Activated CD8-positive, alpha-beta memory T cell treated with anti-CD3 and anti-CD28 coated beads for 24 hours (primary cell): ENCODE data around the gene SLC12A4.
"Not testable (repeated sequence)": the region's sequence is repeated elsewhere in the genome, so short reads cannot be mapped to it uniquely, and the experiment has no call there.

Source experiments
- DNase-seq: peaks from one replicate; pipeline ENCODE4 v3.0.0-alpha.2; 2020

Gene SLC12A4

DNA sequence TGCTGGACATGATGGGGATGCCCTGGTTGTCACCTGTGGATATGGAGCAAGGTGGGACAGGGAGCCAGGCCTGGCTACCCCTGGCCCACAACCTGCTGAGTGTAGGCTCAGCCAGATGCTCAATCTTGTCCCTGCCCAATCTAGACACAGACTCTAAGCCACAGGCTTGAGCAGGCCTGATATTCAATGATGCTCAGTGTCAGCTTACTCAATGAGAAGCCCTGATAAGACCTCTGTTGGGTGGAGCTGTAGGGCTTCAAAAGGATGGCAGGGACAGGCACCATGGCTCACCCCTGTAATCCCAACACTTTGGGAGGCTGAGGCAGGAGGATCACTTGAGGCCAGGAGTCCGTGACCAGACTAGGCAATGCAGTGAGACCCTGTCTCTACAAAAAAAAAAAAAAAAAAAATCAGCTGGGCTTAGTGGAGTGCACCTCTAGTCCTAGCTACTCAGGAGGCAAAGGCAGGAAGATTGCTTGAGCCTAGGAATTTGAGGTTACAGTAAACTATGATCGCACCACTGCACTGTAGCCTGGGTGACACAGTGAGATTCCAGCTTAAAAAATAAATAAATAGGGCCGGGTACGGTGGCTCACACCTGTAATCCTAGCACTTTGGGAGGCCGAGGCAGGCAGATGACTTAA, 27.9 kb downstream of the SLC12A4 start:
- DNase-seq: no peak

DNA sequence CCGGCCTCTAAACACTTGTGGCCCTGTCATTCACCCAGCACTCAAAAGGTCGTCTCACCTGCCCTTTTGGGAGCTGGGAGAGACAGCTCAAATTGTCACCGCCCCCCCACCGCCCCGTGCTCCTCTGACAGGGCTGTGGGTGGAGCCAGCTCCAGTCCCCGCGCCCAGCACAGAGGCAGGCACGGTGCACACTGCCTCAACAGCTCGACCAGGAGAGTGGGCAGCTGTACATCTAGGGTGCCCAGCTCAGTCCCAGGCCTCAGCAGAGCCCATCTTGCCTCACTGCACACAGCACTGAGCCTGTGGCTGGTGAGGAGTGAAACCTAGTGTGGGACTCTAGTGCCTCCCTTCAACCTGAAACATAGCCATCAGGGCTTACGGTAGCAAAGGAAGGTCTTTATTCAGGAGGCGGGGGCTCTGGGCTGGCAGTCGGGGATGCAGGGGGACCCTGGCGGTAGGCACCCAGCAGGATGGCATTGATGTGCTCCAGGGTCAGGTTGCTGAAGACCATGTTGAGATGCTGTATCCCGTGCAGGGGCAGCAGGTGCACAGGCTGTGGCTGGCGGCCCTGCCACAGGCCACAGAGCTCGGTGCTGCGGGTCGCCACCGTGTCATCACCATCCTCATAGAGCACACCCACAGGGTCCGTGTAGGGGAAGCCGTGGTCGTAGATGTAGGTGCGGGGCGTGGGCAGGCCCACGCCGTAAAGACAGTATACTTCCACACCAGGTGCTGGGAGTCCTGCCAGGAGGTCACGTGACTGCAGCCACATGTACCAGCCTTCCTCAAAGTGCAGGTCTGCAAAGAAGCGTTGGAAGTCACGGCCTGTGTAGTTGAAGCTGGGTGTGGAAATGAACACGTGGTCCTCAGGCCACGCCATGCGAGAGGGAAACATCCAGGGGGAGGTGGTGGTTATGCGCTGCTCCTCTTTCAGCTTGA, 28.7 kb downstream of the SLC12A4 start:
- peak; percentile 76 for DNase-seq

DNA sequence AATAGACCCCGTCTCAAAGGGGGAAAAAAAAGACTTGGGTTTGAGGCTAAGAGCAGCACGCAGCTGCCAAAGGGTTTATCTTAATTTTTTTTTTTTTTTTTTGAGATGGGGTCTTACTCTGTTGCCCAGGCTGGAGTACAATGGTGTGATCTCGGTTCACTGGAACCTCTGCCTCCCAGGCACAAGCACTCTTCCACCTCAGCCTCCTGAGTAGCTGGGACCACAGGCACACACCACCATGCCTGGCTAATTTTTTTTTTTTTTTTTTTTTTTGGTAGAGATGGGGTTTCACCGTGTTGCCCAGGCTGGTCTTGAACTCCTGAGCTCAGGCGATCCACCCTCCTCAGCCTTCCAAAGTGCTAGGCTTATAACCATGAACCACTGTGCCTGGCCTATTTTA, 30.7 kb downstream of the SLC12A4 start:
- DNase-seq: not testable (repeated sequence)

DNA sequence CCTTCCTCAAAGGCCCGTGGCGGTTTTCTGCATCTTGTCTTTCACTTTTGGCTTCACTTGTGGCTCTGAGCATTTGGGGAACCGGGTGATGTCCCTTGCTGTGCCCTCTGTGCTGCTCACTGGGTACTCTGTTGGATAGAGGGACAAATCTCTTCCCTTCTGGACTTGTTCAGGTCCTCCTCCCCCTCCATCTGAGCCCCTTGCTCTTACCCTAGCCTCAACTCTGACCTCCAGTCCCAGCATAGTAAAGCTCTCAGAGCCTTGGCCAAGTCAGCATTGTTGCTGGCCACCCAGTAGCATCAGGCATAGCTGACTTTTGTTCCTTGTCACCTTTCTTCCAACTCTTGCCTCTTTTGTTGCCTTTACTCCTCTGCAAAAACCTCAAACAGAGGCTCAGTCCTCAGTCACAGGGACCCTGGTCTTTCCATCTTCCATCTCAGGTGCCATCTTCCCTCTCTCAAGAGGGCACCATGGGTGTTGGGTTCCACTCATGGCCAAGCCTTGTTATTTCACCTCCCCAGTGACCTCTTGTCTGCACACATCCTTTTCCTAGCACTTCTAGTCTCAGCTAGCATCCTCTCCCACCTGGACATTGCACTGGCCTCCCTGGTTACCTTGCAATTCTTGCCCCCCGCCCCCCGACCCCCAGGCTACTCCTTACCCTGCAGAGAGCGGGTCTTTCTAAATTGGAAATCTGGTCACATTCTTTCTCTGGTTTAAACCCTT, 31.4 kb downstream of the SLC12A4 start:
- no peak for DNase-seq

DNA sequence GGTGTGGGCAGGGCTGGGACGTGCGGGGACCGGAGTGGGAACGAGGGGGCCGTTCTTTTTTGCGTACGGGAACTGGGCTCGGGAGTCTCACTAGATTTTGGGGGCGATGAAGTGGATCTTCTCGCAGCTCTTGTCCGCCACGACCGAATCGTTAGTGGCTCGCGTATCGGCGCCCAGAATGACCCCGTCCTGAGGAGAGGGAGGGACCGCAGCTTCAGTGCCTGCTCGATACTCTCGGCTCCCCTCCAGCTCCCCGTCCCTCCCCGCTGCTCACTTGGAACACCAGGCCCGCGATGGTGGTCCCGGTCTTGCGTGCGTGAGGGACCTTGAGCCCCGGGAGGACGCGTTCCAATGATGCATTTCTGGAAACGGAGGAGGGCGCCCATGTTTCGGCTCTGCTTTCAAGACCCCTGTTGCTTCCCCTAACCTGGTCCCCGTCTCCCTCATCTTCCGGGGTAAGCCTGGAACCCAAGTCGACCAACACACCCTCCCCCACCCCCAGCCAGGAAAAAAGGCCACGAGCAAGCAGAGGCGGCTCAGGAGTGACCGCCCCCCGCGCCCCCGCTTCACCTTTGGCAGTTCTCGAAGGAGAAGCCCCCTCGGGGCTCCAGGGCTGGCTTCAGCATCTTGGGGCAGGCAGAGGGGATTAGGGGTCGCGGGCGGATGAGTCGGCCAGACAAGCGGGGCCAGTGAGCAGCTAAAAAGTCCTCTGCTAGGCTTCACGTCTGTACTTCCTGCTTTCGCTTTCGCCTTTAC, 32.1 kb downstream of the SLC12A4 start, which contains the start of gene PSMB10:
Gene PSMB10, minus strand, starts transcription at position 727 of the 756 bp plus-strand sequence. Its CDS starts 101 bp downstream, at position 626.
- DNase-seq: peak; percentile 89

DNA sequence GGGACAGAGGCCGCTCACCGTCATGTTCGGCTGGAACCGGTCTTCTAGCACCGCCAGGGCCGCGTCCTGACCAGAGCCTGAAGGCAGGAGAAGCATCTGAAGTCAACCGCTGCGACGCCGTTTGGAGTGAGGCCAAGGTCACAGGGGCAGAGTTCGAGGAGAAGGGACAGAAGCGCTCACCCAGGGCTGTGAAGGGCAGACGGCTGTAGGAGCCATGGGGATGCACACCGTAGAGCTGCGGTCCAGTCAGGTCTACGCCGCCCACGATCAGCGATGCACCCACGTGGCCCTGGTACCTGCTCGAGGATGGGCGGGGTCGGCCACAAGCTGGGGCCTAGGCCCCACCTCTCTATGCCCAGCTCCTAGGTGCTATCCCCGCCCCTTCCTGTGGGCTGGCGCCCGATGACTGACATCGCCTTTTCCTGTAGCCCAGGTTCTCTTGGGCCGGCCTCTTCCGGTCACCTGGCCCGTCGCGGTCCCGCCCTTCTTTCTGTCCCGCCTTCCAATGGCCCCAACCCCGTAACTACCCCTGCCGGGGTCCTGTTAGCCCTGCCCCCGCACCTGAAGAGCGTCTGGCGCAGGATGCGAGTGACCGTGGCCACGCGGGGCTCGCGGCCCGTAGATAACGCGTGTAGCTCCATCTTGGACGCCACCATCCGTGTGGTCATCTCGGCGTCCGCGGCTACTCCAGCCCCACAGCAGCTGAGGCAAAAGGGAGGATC, 32.9 kb downstream of the SLC12A4 start:
- DNase-seq: peak; percentile 95

DNA sequence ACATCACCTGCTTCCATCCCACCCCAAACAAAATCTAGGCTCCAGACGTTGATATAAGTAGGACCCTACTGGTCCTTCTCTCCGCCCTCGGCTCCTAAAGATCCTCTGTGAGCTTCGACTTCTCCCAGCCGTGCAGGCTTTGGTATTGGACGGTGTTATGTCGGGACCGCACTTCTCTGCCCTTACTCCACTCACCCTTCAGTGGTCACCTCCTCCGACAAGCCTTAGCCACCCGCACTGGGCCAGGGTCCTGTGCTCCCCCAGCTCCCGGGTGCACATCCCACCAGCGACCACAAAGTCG, 33.4 kb downstream of the SLC12A4 start:
- DNase-seq: no peak

DNA sequence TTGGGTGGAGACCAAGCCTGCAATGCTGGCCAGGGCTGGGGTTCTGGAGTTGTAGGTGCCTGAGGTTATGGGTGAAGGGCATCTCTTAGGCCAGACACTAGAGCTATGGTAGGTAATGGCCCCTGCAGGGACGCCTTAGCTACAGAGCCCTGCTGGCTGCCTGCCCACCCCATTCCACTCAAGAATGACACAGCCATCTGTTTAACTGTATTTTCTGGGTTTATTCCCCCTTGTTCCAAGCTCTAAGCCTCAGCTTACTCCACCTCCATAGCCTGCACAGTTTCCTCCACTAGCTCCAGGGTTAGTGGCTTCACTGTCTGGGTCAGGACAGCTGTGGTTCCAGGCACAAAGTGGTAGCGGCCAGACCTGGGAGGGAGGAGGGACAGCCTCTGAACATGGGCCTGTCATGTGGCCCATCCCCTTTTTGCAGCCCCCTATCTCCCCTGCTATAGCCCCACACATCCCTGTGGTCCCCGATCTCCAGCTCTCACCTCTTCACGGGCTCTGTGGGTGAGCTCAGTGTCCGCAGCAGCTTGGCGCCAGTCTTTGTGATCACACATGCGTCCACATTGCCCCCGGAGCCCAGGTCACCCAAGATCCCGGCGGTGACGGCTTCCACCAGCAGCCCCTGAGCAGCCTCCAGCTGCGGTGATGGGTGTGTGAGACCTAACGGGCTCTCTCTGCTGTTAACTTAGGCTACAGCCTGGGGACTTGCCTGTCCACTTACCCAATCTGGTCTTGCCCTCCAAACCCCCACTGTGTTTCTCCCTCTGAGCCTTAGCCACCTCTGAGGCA, 33.9 kb downstream of the SLC12A4 start:
- no peak for DNase-seq

DNA sequence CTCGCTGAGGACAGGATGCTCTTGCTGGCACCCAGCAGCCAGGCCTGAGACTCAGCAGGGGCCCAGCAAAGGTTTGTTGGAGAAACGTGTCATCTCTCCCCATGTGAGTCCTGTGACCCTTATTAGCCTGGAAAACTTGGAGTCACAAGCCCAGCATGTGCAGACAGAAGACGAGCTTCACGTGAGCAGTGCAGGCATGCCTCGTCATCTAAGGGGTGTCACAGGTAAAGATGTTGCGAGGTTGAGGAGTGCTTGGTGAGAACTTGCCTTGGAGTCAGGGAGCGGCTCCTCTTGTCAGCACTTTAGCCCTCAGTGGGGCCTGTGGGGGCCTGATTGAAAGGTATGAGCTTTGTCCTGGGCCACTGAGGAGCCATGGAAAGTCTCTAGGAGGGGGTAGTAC, 34.6 kb downstream of the SLC12A4 start:
- no peak for DNase-seq

DNA sequence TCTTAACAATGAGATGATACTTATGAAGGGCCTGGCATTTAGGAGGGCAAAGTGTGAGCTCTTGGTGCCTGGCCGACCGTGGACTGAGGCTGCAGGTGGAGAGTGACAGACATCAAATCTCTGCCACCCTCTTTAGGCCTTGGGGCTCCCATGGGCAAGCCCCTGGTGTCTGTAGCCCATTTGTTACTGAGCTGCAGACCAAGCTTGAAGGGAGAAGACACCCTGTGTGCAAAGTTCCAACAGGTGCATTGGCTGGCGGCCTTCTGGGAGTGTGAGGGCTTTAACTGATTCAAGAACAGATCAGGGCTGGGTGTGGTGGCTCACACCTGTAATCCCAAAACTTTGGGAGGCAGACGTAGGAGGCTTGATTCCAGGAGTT, 36.0 kb downstream of the SLC12A4 start:
- DNase-seq: no peak

DNA sequence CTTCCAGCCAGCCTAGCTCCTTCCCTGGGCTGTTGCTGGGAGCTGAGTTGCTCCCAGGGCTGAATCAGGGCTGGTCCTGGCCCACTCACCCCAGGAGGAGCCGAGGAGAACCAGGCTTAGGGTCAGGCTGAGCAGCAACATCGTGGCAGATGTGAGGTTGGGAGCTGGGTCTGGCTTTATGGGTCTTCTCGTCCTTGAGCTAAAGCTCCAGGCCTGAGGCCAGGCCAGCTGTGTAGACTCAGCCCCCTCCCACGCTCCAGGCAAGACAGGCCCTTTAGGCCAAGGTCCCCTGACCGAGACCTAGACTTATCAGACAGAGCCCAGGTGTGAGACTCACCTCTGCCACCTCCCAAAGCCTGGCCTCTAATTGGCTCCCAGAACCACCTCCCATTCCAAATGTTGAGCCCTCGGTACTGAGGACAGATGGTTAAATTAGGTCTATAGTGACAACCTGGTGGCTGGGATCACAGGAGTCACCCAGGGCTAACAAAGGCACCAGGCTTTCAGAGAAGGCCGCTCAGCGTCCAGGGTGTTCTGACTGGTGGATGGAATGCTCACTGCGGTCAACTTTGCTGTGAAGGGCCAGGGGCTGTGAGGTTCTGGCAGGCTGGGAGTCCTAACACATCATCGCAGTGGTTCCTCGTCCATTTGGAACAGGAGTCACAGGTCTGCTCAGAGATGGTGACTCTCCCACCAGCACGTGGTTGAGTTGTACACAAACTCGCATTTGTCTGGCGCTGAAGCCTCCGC, 36.5 kb downstream of the SLC12A4 start, which contains the start of gene CTRL:
Gene CTRL, minus strand, starts transcription at position 151 of the 750 bp plus-strand sequence. Its CDS starts 10 bp downstream, at position 141.
- no peak for DNase-seq

DNA sequence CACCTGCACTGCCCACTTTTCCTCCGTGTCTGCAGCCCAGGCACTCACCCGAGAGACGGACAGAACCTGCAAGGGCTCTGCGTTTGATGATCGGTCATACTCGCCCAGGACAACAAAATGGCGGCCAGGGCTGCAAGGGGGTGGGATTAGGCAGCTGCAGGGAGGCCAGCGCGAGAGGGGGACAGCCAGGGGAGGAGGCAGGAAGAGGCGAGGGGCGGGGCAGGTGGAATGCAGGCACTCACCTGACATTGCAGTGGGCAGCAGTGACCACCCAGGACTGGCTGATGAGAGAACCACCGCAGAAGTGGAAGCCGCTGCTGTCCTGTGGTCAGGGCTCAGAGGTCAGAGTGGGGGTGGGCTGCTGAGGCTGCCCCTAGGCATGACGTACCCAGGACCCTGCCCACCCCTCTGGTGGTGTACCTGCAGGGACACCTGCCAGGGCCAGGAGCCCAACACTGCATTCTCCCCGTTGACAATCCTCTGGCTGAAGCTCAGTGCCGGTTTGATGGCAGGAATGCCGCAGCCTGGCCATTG, 37.7 kb downstream of the SLC12A4 start:
- DNase-seq: no peak

DNA sequence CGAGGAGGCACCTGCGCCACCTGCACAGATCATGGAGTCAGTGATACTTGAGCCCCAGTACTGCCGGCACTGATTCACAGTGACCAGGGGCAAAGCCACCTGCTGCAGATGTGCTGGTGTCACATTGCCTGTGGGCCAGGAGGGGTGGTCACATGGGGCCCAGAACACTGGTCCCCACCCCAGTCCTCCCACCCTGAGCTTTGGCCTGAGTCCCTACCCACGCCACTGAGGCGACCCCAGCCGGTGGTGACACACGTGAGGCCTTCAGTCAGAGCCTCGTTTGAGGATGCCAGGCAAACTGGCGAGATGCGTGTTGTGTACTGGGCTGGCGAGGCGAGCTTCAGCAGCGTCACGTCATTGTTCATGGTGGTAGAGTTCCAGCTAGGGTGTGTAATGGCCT, 38.2 kb downstream of the SLC12A4 start:
- DNase-seq: no peak

DNA sequence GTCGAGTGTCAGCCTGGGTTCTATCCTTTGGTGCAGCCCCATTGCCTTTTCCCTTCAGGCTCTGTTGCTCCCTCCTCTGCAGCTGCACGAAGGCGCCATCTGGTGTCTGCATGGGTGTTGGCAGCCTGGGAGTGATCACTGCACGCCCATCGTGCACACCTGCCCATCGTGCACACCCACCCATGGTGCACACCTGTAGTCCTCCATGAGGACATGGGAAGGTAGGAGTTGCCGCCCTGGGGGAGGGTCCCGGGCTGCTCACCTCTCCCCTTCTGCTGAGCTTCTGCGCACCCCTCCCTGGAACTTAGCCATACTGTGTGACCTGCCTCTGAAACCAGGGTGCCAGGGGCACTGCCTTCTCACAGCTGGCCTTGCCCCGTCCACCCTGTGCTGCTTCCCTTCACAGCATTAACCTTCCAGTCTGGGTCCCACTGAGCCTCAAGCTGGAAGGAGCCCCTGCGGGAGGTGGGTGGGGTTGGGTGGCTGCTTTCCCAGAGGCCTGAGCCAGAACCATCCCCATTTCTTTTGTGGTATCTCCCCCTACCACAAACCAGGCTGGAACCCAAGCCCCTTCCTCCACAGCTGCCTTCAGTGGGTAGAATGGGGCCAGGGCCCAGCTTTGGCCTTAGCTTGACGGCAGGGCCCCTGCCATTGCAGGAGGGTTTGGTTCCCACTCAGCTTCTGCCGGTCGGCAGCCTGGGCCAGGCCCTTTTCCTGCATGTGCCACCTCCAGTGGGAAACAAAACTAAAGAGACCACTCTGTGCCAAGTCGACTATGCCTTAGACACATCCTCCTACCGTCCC, 39.7 kb downstream of the SLC12A4 start:
- peak; percentile 90 for DNase-seq

DNA sequence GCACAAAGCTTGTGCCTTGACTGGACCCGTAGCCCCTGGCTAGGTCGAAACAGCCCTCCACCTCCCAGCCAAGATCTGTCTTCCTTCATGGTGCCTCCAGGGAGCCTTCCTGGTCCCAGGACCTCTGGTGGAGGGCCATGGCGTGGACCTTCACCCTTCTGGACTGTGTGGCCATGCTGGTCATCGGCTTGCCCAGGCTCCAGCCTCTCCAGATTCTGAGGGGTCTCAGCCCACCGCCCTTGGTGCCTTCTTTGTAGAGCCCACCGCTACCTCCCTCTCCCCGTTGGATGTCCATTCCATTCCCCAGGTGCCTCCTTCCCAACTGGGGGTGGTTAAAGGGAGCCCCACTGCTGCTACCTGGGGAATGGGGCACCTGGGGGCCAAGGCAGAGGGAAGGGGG, 40.3 kb downstream of the SLC12A4 start:
- no peak for DNase-seq

DNA sequence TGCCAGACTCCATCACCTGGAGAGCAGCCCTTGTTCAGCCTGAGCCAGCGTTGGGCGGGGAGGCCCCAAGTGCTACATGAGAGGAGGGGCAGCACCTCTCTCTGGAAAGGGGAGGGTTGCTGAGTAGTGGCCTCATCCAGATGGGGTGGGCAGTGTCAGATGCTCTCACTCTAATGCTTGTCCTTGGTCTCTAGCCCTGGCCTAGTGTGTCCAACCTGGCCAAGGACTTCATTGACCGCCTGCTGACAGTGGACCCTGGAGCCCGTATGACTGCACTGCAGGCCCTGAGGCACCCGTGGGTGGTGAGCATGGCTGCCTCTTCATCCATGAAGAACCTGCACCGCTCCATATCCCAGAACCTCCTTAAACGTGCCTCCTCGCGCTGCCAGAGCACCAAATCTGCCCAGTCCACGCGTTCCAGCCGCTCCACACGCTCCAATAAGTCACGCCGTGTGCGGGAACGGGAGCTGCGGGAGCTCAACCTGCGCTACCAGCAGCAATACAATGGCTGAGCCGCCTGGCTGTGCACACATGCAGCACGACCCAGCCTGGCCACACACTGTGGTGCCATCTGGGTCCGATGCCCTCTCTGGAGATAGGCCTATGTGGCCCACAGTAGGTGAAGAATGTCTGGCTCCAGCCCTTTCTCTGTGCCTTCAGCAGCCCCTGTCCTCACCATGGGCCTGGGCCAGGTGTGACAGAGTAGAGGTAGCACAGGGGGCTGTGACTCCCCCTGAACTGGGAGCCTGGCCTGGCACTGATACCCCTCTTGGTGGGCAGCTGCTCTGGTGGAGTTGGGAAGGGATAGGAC, 41.1 kb downstream of the SLC12A4 start:
- no peak for DNase-seq

DNA sequence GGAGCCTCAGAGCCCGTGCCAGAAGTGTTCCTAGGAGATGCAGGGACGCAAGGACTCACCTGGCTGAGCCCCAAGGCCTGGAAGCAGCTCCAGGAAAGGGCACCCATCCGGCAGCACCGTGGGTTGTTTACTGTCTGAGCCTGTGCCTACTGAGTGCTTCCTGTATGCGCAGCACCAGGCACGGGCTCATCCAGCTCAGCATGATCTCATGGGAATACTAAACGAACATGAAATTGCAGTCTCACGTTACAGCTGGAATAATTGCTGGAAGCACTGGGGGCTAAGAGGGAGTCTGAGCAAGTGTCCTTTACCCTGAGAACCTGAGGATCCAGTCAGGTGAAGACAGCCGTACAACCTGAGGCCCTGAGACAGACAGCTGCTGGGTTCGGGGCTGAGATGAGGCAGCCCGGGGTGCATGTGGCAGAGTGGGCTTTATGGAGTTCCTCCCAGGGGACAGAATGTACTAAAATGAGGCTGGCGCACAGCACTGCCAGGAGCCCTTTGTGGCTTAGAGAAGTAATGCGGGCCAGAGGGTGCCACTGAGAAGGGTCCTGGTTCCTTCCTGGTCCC, 42.2 kb downstream of the SLC12A4 start:
- DNase-seq: no peak
